RWPE1 (cell line): ENCODE results near the gene AVL9.

ENCODE experiments used
- CTCF ChIA-PET: fragments of 350-600 bp; sonication (Branson Sonifier 250); formaldehyde crosslinking; extraction: SDS; loops from one replicate; lab custom pipeline; 2021; lab: Yijun Ruan, JAX
- POLR2A ChIA-PET: fragments of 400-600 bp; formaldehyde crosslinking; extraction: SDS; loops from one replicate; lab custom pipeline; 2020; ENCODE audit warnings: antibody characterized with exemption; ENCODE audit not compliant: low non-redundant PET; lab: Yijun Ruan, JAX
- DNase-seq: peaks from one replicate; pipeline ENCODE4 v3.0.0; 2012; ENCODE audit warnings: low spot score
- H3K27ac ChIP-seq: fragments of 450-650 bp; 2 replicates; pipeline ENCODE4 v1.5.1; 2017
- TF ChIP-seq, protein P1 (sequence below): fragments of 450-650 bp; conservative IDR thresholded peaks from 2 replicates; pipeline ENCODE4 v1.5.1; 2017; ENCODE audit warnings: low read depth, mild to moderate bottlenecking

Gene AVL9

GRCh38 chr7:32495298-32496051 is at the start of gene AVL9:
Gene AVL9 (plus strand): TSS chr7:32495489. CDS start chr7:32495710, 221 bp downstream.
- ChIA-PET POLR2A (interaction anchor here (0.6 to 0.7 kb wide), 4 partner anchors 108 to 1950 kb away, joined by 3 to 4 read pairs (median 3); no protein-coding TSS in a partner anchor), CTCF (no interaction called here)
- peak; percentile 98 for DNase-seq
- TF ChIP-seq, protein P1, sequence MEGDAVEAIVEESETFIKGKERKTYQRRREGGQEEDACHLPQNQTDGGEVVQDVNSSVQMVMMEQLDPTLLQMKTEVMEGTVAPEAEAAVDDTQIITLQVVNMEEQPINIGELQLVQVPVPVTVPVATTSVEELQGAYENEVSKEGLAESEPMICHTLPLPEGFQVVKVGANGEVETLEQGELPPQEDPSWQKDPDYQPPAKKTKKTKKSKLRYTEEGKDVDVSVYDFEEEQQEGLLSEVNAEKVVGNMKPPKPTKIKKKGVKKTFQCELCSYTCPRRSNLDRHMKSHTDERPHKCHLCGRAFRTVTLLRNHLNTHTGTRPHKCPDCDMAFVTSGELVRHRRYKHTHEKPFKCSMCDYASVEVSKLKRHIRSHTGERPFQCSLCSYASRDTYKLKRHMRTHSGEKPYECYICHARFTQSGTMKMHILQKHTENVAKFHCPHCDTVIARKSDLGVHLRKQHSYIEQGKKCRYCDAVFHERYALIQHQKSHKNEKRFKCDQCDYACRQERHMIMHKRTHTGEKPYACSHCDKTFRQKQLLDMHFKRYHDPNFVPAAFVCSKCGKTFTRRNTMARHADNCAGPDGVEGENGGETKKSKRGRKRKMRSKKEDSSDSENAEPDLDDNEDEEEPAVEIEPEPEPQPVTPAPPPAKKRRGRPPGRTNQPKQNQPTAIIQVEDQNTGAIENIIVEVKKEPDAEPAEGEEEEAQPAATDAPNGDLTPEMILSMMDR = no peak
- peak within 1 kb of the TSS; percentile 87 for H3K27ac ChIP-seq

DNA sequence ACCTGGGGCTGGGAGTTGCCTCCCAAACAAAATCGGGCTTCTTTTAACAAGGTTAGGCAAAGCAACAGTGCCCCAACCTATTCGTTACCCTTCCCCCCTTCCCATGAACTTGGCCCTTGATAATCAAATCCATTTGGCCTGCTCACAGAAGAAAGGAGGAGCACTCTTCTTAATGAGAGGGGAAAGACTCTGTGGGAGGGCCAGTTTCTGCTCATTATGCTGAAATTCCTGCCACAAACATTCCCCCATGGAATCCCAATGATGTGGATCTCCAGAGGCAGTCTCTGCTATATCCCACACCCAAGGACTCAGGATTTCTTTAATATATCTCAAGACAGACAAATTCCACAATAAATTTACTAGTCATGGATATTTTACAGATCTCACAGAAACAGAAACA is 48.1 kb upstream of the AVL9 start:
- ChIA-PET POLR2A (no interaction called here), CTCF (no interaction called here)
- TF ChIP-seq, protein P1 = no peak
- H3K27ac ChIP-seq = no peak overlapping the region
- no peak for DNase-seq

GRCh38 chr7:32453341-32454011 is 41.8 kb upstream of the AVL9 start:
- no peak overlapping the region for H3K27ac ChIP-seq
- DNase-seq = peak; percentile 53
- ChIA-PET CTCF (no interaction called here), POLR2A (no interaction called here)
- TF ChIP-seq, protein P1 = no peak

GRCh38 chr7:32458025-32458424 is 37.3 kb upstream of the AVL9 start:
- ChIA-PET POLR2A (no interaction called here), CTCF (no interaction called here)
- no peak for DNase-seq
- TF ChIP-seq, protein P1 = no peak
- H3K27ac ChIP-seq = no peak overlapping the region

- ChIA-PET CTCF (interaction anchor here (0.7 to 1.0 kb wide), 2 partner anchors 19 to 32 kb away, joined by 3 read pairs; no protein-coding TSS in a partner anchor), POLR2A (no interaction called here)
- H3K27ac ChIP-seq = no peak overlapping the region
- TF ChIP-seq, protein P1 = no peak
- no peak for DNase-seq
These were observed 35.5 kb upstream of the AVL9 start for GRCh38 chr7:32459788-32460187.

GRCh38 chr7:32461484-32461883 is 33.8 kb upstream of the AVL9 start:
- CTCF ChIA-PET = no interaction called here
- POLR2A ChIA-PET = no interaction called here
- TF ChIP-seq, protein P1 = no peak
- no peak overlapping the region for H3K27ac ChIP-seq
- DNase-seq = no peak
